GM19452 (cell line): ENCODE measurements around the gene COMT.
A peak's percentile ranks its signal among the peaks of the same experiment; 100 is the strongest.
"Not testable (repeated sequence)": the region's sequence is repeated elsewhere in the genome, so short reads cannot be mapped to it uniquely, and the experiment has no call there.

Experiments used
- ATAC-seq: cut with Tn5 transposase; IDR thresholded peaks from one replicate; pipeline ENCODE4 v1.9.1; 2021; ENCODE audit not compliant: unreplicated experiment

The COMT gene

GRCh38 chr22:19941365-19942082, at the start of gene COMT, which contains the start of gene TXNRD2:
COMT (plus strand) TSS chr22:19941772; CDS start chr22:19962527, 20,755 bp downstream.
TXNRD2 (minus strand) TSS chr22:19941818; CDS start chr22:19941803, 15 bp downstream.
- peak; percentile 72 for ATAC-seq

GRCh38 chr22:19892257-19892879, 49.2 kb upstream of the COMT start:
- ATAC-seq = no peak

GRCh38 chr22:19892925-19893324, 48.6 kb upstream of the COMT start:
- no peak for ATAC-seq

GRCh38 chr22:19893363-19893762, 48.2 kb upstream of the COMT start:
- no peak for ATAC-seq

- no peak for ATAC-seq
Measured at GRCh38 chr22:19895160-19895849, 46.3 kb upstream of the COMT start.

DNA sequence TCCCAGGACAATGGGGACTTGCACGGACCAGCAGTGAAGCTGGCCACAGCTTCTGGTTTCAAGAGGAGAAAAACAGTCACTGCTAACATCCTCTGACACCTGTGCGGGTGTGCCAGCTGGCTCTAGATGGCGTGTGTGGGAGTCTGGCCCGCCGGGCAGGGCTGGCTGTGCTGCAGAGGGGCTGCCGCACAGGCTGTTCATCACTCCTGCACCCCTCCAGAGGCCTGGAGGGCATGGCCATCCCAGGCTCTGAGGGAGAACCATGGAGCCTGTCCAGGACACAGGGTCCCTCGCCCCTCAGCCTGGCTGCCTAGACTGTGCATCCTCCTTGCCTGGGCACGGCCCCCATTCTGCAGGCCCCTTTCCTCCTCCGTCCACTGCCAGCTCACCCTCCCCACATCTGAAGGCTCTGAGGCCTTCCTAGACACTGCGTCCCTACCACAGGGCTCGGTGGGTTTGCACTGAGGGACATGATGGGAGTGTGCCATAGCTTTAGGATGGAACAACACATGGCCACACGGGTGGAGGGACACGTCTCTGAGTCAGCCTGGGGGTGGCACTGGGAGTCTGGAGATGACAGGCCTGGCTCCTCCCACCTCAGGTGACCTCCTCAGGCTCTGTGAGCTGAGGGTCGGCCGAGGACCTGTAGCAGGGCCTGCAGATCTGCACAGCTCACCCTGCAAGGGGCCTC, 44.8 kb upstream of the COMT start:
- no peak for ATAC-seq

DNA sequence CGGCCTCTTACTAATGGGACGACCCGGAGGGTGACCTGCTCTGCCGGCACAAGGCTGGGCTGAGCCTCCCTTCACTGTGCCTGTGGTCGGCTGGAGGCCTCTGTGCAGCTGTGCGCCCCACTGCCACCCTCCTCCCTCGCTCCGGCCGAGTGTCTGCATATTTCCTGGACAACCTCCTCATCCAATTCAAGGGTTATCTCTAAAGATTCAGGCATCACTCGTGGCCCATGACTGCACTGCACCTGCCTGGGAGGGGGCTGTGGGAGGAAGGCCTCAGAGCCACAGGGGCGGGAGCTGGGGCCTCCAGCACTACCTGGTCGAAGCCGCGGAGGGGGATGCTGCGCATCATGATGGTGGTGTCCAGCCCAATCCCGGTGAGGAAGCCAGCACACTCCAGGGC, 43.8 kb upstream of the COMT start:
- no peak for ATAC-seq

DNA sequence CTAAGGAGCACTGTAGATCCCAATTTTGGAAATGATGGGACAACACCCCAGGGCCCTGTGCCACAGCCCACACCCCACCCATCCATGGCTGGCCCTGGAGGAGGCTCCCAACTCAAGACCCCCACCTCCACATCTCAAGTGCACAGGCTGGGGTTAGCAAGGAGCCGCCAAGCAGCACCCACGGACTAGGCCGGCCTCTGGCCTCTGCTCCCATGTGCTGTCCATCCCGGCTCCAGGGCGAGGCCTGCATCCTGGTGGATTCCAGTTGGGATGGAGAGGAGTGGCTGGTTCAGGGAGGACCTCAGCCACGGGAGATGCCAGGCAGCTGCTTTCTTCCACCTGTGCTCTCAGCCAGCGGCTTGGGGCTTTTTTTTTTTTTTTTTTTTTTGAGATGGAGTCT, 43.4 kb upstream of the COMT start:
- ATAC-seq = no peak

DNA sequence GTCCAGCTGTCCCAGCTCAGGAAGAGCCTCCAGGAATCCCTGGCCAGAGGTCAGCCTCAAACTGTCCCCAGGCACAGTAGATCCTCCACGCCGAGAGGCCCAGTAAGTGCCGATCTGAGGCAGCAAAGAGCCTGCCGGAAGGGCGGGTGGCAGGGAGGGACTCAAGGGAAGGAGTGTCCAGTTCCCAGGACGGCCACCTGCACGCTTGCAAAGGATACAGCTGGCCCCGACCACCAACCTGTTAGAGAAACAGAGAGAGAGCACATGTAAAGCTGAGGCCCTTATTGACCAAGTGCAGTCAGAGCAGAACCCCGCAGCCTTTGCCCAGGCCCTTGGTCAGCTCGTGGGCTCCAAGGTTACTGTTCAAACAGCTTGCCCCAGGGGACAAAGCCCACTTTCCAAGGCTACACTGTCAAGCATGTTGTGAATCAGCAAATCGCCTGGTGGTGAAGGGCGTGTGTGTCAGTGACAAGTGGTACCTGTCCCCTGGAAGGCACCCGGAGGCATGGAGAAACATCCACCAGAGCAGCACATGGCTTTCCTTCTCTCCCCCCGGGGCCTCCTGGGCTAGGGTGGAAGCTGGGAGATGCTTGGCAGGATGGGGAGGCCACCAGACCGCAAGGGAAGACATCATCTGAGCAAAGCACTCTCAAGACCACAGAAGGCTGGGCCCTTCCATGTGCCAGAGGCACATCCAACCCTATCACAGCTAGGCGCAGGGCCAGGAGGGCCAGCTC, 42.6 kb upstream of the COMT start:
- ATAC-seq = no peak

DNA sequence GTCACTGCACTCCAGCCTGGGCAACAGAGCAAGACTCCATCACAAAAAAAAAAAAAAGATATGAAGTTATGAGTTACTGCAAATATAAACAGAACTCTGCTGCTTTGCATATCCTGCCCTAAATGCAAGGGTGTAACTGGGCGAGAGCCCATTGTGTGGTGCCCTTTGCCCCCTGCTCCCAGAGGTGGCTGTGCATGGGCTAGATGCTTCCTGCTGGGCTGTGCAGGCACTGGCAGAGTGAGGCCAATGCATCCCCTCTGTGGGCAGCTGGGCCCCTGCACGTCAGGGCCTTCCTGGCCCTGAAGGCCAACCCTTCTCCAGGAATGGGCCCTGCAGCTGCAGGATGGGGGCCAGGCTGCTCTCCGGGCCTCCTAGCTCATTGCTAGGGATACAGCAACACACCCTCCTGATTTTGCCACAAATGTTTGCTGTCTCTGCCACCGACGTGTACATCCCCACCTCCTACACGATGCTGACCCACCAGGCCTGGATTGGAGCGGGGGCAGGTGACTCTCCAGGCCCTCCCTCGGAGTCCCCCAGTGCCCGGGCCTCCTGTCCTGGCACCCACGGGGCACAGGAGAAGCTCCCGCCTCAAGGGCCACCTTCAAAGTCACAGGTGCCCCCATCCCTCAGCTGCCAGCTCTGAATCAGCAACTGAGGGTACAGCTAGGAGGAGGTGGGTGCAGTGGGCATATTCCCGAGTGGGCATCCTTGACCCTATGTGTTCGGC, 40.7 kb upstream of the COMT start:
- ATAC-seq = no peak

- no peak for ATAC-seq
Measured at GRCh38 chr22:19901577-19902244, 39.9 kb upstream of the COMT start.

GRCh38 chr22:19902245-19902715, 39.3 kb upstream of the COMT start:
- ATAC-seq = no peak

- no peak for ATAC-seq
Measured at GRCh38 chr22:19903031-19903430, 38.5 kb upstream of the COMT start.

GRCh38 chr22:19903513-19903912, 38.1 kb upstream of the COMT start:
- ATAC-seq = no peak

GRCh38 chr22:19904174-19904856, 37.3 kb upstream of the COMT start:
- ATAC-seq = no peak

DNA sequence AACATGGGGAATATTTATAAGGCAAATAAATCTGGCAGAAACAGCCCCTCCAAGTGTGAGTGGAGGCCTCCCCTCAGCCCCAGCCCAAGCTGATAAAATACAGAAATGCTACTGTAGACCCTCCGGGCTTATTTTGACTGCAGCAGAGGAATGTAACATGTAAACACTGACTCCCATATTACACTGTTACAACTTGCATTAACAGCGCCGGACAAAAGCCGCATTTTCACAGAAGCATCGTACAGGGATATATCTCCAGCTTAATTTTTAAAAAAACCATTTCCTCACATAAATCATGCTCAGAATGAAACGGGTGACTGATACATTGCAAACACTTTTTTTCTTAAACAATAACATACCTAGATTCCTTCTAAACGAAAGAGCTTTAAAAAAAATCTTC, 36.6 kb upstream of the COMT start:
- no peak for ATAC-seq

GRCh38 chr22:19905347-19906276, 36.0 kb upstream of the COMT start:
- ATAC-seq = no peak

DNA sequence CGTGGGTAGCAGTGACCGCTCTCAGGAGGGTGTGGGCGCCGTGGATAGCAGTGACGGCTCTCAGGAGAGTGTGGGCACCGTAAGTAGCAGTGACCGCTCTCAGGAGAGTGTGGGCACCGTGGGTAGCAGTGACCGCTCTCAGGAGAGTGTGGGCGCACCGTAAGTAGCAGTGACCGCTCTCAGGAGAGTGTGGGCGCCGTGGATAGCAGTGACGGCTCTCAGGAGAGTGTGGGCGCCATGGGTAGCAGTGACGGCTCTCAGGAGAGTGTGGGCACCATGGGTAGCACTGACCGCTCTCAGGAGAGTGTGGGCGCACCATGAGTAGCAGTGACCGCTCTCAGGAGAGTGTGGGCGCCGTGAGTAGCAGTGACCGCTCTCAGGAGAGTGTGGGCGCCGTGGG, 34.7 kb upstream of the COMT start:
- not testable (repeated sequence) for ATAC-seq
